Measurements from ENCODE around the gene PCDHGA9.

DNA sequence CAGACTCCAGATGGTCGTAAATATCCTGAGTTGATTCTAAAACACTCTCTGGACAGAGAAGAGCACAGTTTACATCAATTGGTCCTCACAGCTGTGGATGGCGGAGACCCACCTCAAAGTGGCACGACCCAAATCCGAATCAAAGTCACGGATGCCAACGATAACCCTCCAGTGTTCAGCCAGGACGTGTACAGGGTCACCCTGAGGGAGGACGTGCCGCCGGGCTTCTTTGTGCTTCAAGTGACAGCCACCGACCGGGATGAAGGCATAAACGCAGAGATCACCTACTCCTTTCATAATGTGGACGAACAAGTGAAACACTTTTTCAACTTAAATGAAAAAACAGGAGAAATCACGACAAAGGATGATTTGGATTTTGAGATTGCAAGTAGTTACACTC, 41.9 kb upstream of the PCDHGA9 start:
- no peak for TF ChIP-seq EZH2 (IDR thresholded peaks at IDR 0.05; ENCODE audit: low read length, unreplicated experiment)
- TF ChIP-seq, protein P1, sequence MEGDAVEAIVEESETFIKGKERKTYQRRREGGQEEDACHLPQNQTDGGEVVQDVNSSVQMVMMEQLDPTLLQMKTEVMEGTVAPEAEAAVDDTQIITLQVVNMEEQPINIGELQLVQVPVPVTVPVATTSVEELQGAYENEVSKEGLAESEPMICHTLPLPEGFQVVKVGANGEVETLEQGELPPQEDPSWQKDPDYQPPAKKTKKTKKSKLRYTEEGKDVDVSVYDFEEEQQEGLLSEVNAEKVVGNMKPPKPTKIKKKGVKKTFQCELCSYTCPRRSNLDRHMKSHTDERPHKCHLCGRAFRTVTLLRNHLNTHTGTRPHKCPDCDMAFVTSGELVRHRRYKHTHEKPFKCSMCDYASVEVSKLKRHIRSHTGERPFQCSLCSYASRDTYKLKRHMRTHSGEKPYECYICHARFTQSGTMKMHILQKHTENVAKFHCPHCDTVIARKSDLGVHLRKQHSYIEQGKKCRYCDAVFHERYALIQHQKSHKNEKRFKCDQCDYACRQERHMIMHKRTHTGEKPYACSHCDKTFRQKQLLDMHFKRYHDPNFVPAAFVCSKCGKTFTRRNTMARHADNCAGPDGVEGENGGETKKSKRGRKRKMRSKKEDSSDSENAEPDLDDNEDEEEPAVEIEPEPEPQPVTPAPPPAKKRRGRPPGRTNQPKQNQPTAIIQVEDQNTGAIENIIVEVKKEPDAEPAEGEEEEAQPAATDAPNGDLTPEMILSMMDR (conservative IDR thresholded peaks at IDR 0.05; ENCODE audit: low read depth, low read length) = no peak

Data from PC-3 (cell line).